HG03378 (cell line): ENCODE measurements around the gene SPRR2D.
"Not testable (repeated sequence)": the region's sequence is repeated elsewhere in the genome, so short reads cannot be mapped to it uniquely, and the experiment has no call there.

ENCODE experiments used
- ATAC-seq: cut with Tn5 transposase; IDR thresholded peaks from one replicate; pipeline ENCODE4 v1.9.1; 2021; ENCODE audit warnings: mild to moderate bottlenecking, moderate library complexity; ENCODE audit not compliant: unreplicated experiment

The SPRR2D gene

GRCh38 chr1:153040950-153041631 is at the start of gene SPRR2D:
Gene SPRR2D (minus strand): TSS chr1:153041120. CDS start chr1:153040346, 774 bp downstream.
- ATAC-seq: no peak

DNA sequence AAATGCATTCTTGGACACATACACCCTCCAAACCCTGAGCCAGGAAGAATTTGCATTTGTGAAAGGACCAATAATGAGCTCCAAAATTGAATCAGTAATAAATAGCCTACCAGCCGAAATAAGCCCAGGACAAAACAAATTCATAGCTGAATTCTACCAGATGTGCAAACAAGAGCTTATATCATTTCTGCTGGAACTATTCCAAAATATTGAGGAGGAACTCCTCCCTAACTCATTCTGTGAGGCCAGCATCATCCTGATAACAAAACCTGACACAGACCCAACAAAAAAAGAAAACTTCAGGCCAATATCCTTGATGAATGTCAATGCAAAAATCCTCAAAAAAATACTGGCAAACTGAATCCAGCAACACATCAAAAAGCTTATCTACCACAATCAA is 46.7 kb upstream of the SPRR2D start:
- ATAC-seq: no peak

GRCh38 chr1:153081736-153082135 is 40.8 kb upstream of the SPRR2D start:
- no peak for ATAC-seq

- no peak for ATAC-seq
These were observed 32.1 kb upstream of the SPRR2D start for GRCh38 chr1:153072806-153073726.

DNA sequence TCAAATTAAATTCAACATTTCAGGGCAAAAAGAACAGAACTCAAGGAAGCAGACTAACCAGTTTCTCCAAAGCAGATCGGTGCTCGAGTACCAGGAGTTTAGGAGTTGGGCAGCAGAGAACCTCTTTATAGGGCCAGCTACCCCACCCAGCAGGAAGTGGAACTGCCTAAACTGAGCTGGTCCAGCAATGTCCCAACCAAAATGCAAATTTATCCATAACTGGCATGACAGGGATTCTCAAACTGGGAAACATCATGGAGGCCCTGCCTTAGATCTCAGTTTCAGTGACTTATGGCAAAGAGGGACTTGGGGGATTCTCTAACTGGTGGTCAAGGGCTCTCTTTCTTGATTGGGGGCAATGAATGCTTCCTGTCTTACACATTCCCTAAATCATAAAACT is 30.6 kb upstream of the SPRR2D start, which contains the start of gene SPRR2B:
Gene SPRR2B (minus strand): TSS at position 101 of the 400 bp plus-strand sequence. CDS start 772 bp downstream, outside the sequence.
- no peak for ATAC-seq

DNA sequence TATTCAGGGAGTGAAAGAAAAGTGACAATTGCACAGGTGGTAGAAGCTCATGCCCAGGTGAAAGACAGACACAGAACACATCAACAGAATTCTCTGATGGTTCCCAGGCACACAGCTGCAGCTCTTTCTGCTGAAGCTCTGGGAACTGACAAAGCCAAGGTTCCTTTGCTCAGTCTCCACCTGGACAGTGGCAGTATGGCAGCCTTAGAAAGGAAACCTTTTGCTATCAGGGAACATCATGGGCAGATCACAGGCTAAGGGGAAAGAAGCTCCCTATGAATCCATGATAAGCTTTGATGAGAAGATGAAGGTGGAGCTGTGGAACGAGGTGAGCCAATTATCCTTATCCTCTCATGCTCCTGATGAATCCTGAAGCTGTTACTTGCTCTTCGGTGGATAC is 29.3 kb upstream of the SPRR2D start:
- ATAC-seq: no peak

GRCh38 chr1:153058826-153059784 is 18.2 kb upstream of the SPRR2D start:
- no peak for ATAC-seq

DNA sequence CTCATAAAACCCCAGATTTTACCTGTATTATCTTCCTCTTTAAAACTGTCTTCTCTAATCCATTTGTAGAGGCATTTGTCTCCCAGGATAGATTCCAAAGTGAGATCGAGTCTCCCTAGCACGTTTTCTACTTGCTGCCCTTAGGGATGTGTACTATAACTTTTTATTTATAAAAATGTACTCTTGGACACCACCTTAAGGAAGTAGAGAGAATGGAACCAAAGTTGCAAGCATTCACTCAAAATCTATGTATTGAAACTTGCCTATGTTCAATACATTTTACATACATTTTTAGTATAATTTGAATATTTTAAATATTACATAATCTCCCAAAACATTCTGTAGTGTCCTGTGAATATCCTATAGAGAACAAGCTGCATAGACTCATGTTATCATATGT is 17.2 kb upstream of the SPRR2D start:
- no peak for ATAC-seq

- ATAC-seq: no peak
These were observed 16.5 kb upstream of the SPRR2D start, which contains the start of gene SPRR2A for GRCh38 chr1:153057375-153057774. Gene SPRR2A (minus strand): TSS chr1:153057512. CDS start chr1:153056735, 777 bp downstream.

DNA sequence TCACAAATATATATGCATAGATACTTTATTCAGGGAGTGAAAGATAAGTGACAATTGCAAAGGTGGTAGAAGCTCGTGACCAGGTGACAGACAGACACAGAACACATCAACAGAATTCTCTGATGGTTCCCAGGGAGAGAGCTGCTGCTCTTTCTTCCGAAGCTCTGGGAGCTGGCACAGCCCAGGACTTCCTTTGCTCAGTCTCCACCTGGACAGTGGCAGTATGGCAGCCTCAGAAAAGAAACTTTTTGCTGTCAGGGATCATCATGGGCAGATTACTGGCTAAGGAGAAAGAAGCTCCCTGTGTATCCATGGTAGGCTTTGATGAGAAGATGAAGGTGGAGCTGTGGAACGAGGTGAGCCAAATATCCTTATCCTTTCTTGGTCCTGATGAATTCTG is 15.2 kb upstream of the SPRR2D start:
- ATAC-seq: not testable (repeated sequence)

GRCh38 chr1:153049211-153049610 is 8.3 kb upstream of the SPRR2D start:
- ATAC-seq: no peak

DNA sequence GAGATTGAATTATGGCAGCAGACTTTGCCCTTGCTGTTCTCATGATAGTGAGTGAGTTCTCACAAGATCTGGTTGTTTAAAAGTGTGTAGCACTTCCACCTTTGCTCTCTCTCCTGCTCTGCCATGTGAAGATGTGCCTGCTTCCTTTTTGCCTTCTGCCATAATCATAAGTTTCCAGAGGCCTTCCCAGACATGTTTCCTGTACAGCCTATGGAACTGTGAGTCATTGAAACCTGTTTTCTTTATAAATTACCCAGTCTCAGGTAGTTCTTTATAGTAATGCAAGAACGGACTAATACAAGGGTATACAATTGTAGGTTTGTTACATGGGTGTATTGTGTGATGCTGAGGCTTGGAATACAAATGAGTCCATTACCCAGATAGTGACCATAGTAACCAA is 5.7 kb downstream of the SPRR2D start:
- no peak for ATAC-seq

DNA sequence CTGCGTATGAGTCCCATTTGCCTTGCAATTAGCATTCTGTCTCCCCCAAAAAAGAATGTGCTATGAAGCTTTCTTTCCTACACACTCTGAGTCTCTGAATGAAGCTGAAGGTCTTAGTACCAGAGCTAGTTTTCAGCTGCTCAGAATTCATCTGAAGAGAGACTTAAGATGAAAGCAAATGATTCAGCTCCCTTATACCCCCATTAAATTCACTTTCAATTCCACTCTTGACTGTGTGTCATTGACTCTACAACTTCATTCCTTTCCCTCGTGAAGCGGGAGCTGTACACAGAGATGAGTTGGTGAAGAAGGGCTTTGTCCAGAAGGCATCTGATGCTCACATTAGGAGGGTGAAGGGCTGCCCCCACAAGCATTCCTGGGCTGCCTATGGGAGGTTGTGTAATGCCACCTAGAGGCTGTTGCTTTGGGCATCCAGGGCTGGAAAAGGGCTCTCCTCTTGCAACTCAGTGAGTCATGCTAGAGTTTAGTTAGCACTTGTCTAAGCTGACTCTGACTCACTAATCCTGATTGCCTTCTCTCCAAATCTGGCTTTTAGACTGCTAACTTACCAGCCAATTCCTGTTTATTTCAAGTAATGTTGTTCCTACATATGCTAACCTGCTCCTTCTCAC is 8.1 kb downstream of the SPRR2D start:
- ATAC-seq: no peak

GRCh38 chr1:153032073-153032472 is 8.8 kb downstream of the SPRR2D start:
- no peak for ATAC-seq

DNA sequence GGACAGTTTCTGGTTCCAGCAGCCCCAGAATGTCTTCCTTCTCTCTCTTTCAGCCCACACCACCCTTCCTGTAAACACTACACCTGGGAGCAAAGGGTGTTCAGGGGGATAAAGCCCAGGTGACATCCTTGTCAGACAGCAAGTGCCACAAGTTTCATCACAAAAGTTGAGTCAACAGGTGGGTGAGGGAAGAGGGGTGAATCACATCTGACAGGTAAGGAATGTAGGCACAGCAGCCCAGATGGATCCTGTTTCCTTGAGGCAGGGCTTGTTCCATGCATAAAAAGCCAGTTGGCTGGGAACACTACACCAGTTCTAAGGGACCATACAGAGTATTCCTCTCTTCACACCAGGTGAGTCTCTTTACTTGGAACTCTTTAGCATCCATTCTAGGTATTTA is 10.0 kb downstream of the SPRR2D start, which contains the start of gene SPRR1B:
Gene SPRR1B (plus strand): TSS at position 309 of the 400 bp plus-strand sequence. CDS start 1,143 bp downstream, outside the sequence.
- ATAC-seq: no peak

- ATAC-seq: no peak
These were observed 12.2 kb downstream of the SPRR2D start for GRCh38 chr1:153028766-153029165.

- ATAC-seq: no peak
These were observed 15.1 kb downstream of the SPRR2D start for GRCh38 chr1:153025797-153026196.

- no peak for ATAC-seq
These were observed 16.5 kb downstream of the SPRR2D start for GRCh38 chr1:153024413-153024812.

GRCh38 chr1:153023109-153023508 is 17.8 kb downstream of the SPRR2D start:
- ATAC-seq: no peak

DNA sequence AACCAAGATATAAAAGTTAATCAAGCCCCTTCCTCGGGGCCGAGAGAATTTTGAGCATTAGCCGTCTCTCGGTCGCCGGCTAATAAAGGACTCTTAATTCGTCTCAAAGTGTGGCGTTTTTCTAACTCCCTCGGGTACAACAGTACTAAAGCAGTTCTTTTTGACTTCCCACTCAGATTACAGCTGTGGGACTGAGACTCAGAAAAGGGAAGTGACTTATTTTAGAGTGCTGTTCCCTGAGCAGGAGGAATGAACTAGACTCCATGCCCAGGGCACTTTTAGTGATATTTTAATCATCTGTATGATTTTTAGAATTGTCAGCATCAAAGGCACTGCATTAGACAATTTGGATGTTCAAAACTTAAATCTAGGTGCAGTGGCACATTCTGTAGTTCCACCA is 18.6 kb downstream of the SPRR2D start:
- not testable (repeated sequence) for ATAC-seq
